ENCODE results near the gene TNFRSF17.

DNA sequence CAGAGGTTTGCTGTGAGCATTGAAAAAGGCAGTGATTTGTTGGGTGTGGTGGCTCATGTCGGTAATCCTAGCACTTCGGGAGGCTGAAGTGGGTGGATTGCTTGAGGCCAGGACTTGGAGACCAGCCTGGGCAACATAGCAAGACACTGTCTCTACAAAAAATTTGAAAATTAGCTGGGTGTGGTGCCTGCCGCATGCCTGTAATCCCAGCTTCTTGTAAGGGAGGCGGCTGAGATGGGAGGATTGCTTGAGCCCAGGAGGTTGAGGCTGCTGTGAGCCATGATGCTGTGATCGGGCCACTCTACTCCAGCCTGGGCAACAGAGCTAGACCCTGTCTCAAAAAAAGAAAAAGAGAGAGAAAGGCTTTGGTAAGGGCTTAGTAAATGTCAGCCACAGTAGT is 16.2 kb upstream of the TNFRSF17 start:
- TF ChIP-seq EZH2phosphoT487 (IDR thresholded peaks at IDR 0.05; ENCODE audit: insufficient read depth, low read depth) (no peak), EZH2 (IDR thresholded peaks at IDR 0.05; ENCODE audit: insufficient read depth, poor library complexity, severe bottlenecking) (no peak)
